NT2/D1 (cell line): ENCODE results near the gene RCN2.

Source experiments
- SUZ12 ChIP-seq: IDR thresholded peaks from 2 replicates; pipeline ENCODE4 v1.6.1; 2011; ENCODE audit not compliant: insufficient read length, insufficient read depth; ENCODE audit errors: extremely low read depth
- ZNF274 ChIP-seq: IDR thresholded peaks from 2 replicates; pipeline ENCODE4 v1.6.1; 2011; ENCODE audit warnings: mild to moderate bottlenecking, low read depth, low read length

- no peak for TF ChIP-seq SUZ12
- no peak for TF ChIP-seq ZNF274
Observed at GRCh38 chr15:76996526-76997401, 65.2 kb downstream of the RCN2 start.
